SK-N-SH (cell line): Measurements from ENCODE around the gene SLC38A3. TPM values are rescaled to one million over a fixed set of nuclear protein-coding genes. Genes with fewer than 3 reads are reported as not detected.

Experiments
- CTCF ChIA-PET: fragments of 300-600, 350-600 bp; formaldehyde crosslinking; extraction: SDS; loops from one replicate; lab custom pipeline; 2021; lab: Yijun Ruan, JAX
- POLR2A ChIA-PET: fragments of 350-600 bp; sonication (Branson Sonifier 250); formaldehyde crosslinking; extraction: SDS; loops from one replicate; lab custom pipeline; 2020; ENCODE audit warnings: antibody characterized with exemption, inconsistent platforms; lab: Yijun Ruan, JAX
- DNase-seq: peaks from one replicate; pipeline ENCODE4 v3.0.0; 2012
- H2AFZ ChIP-seq: fragments of 200-600 bp; sonication (generic); 2 replicates; pipeline ENCODE4 v1.8.1; 2016; ENCODE audit warnings: antibody characterized with exemption, mild to moderate bottlenecking, low read depth
- H3F3A ChIP-seq: fragments of 200-600 bp; sonication (generic); replicated peaks from 2 replicates; pipeline ENCODE3; 2016; ENCODE audit warnings: antibody characterized with exemption, mild to moderate bottlenecking; ENCODE audit not compliant: insufficient read depth
- H3K27ac ChIP-seq, 2 experiments: fragments of 200-500 bp in 1 of 2; fragments of 200-600 bp in 1 of 2; sonication (Bioruptor generic) in 1 of 2; sonication (generic), shearing (Covaris generic) in 1 of 2; 2 replicates each; pipeline versions ENCODE4 v1.5.1 to v1.6.1; 2014 to 2016; ENCODE audit warnings: low read depth in 2 of 2, inconsistent platforms in 1 of 2, low read length in 1 of 2, mild to moderate bottlenecking in 1 of 2, mixed read lengths in 1 of 2
- H3K27me3 ChIP-seq: fragments of 200-600 bp; sonication (generic), shearing (Covaris generic); 2 replicates; pipeline ENCODE4 v1.6.1; 2016; ENCODE audit warnings: mixed run types; ENCODE audit not compliant: insufficient read depth
- H3K36me3 ChIP-seq, 2 experiments: fragments of 200-500 bp in 1 of 2; fragments of 200-600 bp in 1 of 2; sonication (Bioruptor generic) in 1 of 2; sonication (generic) in 1 of 2; replicated peaks in 1 of 2; 2 replicates each; pipeline versions ENCODE3 to v1.5.1; 2014 to 2016; ENCODE audit warnings: low read length in 1 of 2, mild to moderate bottlenecking in 1 of 2; ENCODE audit not compliant: insufficient read depth in 2 of 2, control insufficient read depth in 1 of 2
- H3K4me1 ChIP-seq, 2 experiments: fragments of 200-500 bp in 1 of 2; fragments of 200-600 bp in 1 of 2; sonication (Bioruptor generic) in 1 of 2; sonication (generic), shearing (Covaris generic) in 1 of 2; 2 replicates each; pipeline versions ENCODE4 v1.5.1 to v1.6.1; 2014 to 2016; ENCODE audit warnings: low read depth in 1 of 2, low read length in 1 of 2, mixed run types in 1 of 2; ENCODE audit not compliant: insufficient read depth in 2 of 2, control insufficient read depth in 1 of 2
- H3K4me2 ChIP-seq: fragments of 200-600 bp; sonication (generic), shearing (Covaris generic); 2 replicates; pipeline ENCODE4 v1.6.1; 2017; ENCODE audit warnings: mixed run types
- H3K4me3 ChIP-seq, 2 experiments: fragments of 200-500 bp in 1 of 2; fragments of 200-600 bp in 1 of 2; sonication (Bioruptor generic) in 1 of 2; sonication (generic), shearing (Covaris generic) in 1 of 2; 2 replicates each; pipeline versions ENCODE4 v1.5.1 to v1.8.1; 2014 to 2016; ENCODE audit warnings: low read depth in 2 of 2, inconsistent platforms in 1 of 2, low read length in 1 of 2, mild to moderate bottlenecking in 1 of 2, mixed read lengths in 1 of 2, moderate library complexity in 1 of 2
- H3K79me2 ChIP-seq: fragments of 200-600 bp; sonication (generic); 2 replicates; pipeline ENCODE4 v1.8.1; 2017; ENCODE audit warnings: mild to moderate bottlenecking; ENCODE audit not compliant: insufficient read depth
- H3K9ac ChIP-seq: fragments of 200-600 bp; sonication (generic); 2 replicates; pipeline ENCODE4 v1.6.1; 2017; ENCODE audit warnings: mixed run types
- H3K9me2 ChIP-seq: fragments of 200-600 bp; sonication (generic); 2 replicates; pipeline ENCODE4 v1.6.1; 2017; ENCODE audit warnings: mixed run types
- H3K9me3 ChIP-seq: fragments of 200-600 bp; sonication (generic); 2 replicates; pipeline ENCODE4 v1.6.1; 2017; ENCODE audit warnings: mixed run types, mild to moderate bottlenecking, moderate library complexity
- H4K20me1 ChIP-seq: fragments of 200-600 bp; sonication (generic); 2 replicates; pipeline ENCODE4 v1.6.1; 2017; ENCODE audit warnings: mild to moderate bottlenecking, mixed run types; ENCODE audit not compliant: insufficient read depth
- EP300 ChIP-seq, 2 experiments: IDR thresholded peaks; 2 replicates each; pipeline versions ENCODE4 v1.4.0 to v1.6.1; 2012; ENCODE audit warnings: borderline replicate concordance in 1 of 2, low read depth in 1 of 2, low read length in 1 of 2
- FOXM1 ChIP-seq: IDR thresholded peaks from 2 replicates; pipeline ENCODE4 v1.4.0; 2012; ENCODE audit warnings: low read depth, mild to moderate bottlenecking
- JUND ChIP-seq: IDR thresholded peaks from 2 replicates; pipeline ENCODE4 v1.4.0; 2012
- MAX ChIP-seq: IDR thresholded peaks from 2 replicates; pipeline ENCODE4 v1.4.0; 2012; ENCODE audit warnings: low read depth
- MEF2A ChIP-seq: IDR thresholded peaks from 2 replicates; pipeline ENCODE4 v1.4.0; 2012; ENCODE audit warnings: low read depth, borderline replicate concordance
- NFIC ChIP-seq: IDR thresholded peaks from 2 replicates; pipeline ENCODE4 v1.4.0; 2012; ENCODE audit warnings: borderline replicate concordance
- POLR2AphosphoS5 ChIP-seq: IDR thresholded peaks from 2 replicates; pipeline ENCODE4 v1.6.1; 2012; ENCODE audit warnings: low read depth, low read length
- RAD21 ChIP-seq: IDR thresholded peaks from 2 replicates; pipeline ENCODE4 v1.6.1; 2012; ENCODE audit warnings: mild to moderate bottlenecking, low read length
- REST ChIP-seq: IDR thresholded peaks from 2 replicates; pipeline ENCODE4 v1.6.1; 2012; ENCODE audit warnings: mild to moderate bottlenecking, low read depth, low read length, moderate library complexity
- SIN3A ChIP-seq: IDR thresholded peaks from 2 replicates; pipeline ENCODE4 v1.6.1; 2012; ENCODE audit warnings: low read depth, mild to moderate bottlenecking, low read length, moderate library complexity, borderline replicate concordance
- SMC3 ChIP-seq: IDR thresholded peaks from 2 replicates; pipeline ENCODE4 v1.6.1; 2012; ENCODE audit warnings: low read depth, low read length, improper control_type of control experiment
- TAF1 ChIP-seq: IDR thresholded peaks from 2 replicates; pipeline ENCODE4 v1.6.1; 2012; ENCODE audit warnings: low read depth, mild to moderate bottlenecking, low read length, moderate library complexity, borderline replicate concordance
- TCF12 ChIP-seq: IDR thresholded peaks from 2 replicates; pipeline ENCODE4 v1.4.0; 2012
- TEAD4 ChIP-seq: IDR thresholded peaks from 2 replicates; pipeline ENCODE4 v1.4.0; 2012; ENCODE audit warnings: mild to moderate bottlenecking, borderline replicate concordance; ENCODE audit not compliant: insufficient read depth
- ZBTB33 ChIP-seq: IDR thresholded peaks from 2 replicates; pipeline ENCODE4 v1.4.0; 2012; ENCODE audit warnings: low read depth, borderline replicate concordance
- WGBS: methylation state at CpG from one replicate; pipeline ENCODE4 v1.1.6; 2017; ENCODE audit warnings: low lambda C conversion rate; 5-methylcytosine and 5-hydroxymethylcytosine counted together
- polyA plus RNA-seq, 3 experiments: library from polyadenylated mRNA; depleted of rRNA; stranded (reverse); fragments of >200 nt; gene quantifications; 2 replicates each; pipeline ENCODE4 v1.2.3, GENCODE V29; 2012

SLC38A3 gene
- polyA plus RNA-seq, 1 of the 3 experiments (the other 2 are of a cell fraction) = 0.84 TPM

- no peak overlapping the region for H3K4me3 ChIP-seq
- POLR2A ChIA-PET = no interaction called here
- no peaks in the 10 kb centered on the region for H3K9me3 ChIP-seq
- H3K79me2 ChIP-seq = no peaks in the 10 kb centered on the region
- H3K36me3 ChIP-seq = peaks cover 0 to 4% of the 10 kb centered on the region in 2 experiments
- H3F3A ChIP-seq = no peaks in the 10 kb centered on the region
- 100% methylated on average over 1 of the region's 10 CpGs for WGBS
- H2AFZ ChIP-seq = no peak overlapping the region
- TF ChIP-seq POLR2AphosphoS5 (no peak), TCF12 (no peak), ZBTB33 (no peak), NFIC (no peak), REST (no peak), RAD21 (no peak), SMC3 (no peak), SIN3A (no peak), FOXM1 (no peak), JUND (no peak), MEF2A (no peak)
- TF ChIP-seq, all 33 proteins: peak for 0
- H3K4me1 ChIP-seq = peaks cover 0 to 13% of the 10 kb centered on the region in 2 experiments; a peak in 1 of 4 replicates
- no peak overlapping the region for H3K9ac ChIP-seq
- H3K4me2 ChIP-seq = no peak overlapping the region
- DNase-seq = no peak
- CTCF ChIA-PET = interaction anchor here (0.7 to 23.1 kb wide), 4 partner anchors 9 to 86 kb away, joined by 4 to 1375 read pairs (median 351); partner anchors contain the start of genes GNAI2 and SLC38A3
- H4K20me1 ChIP-seq = no peaks in the 10 kb centered on the region
- H3K27me3 ChIP-seq = no peaks in the 10 kb centered on the region
- no peak overlapping the region for H3K27ac ChIP-seq
- no peaks in the 10 kb centered on the region for H3K9me2 ChIP-seq
Measured at GRCh38 chr3:50186096-50186495, 19.0 kb upstream of the SLC38A3 start.

- H3F3A ChIP-seq = no peaks in the 10 kb centered on the region
- H3K9me3 ChIP-seq = no peaks in the 10 kb centered on the region
- no peak for TF ChIP-seq TAF1
- TF ChIP-seq TEAD4 = no peak
- no peak for TF ChIP-seq MAX
- TF ChIP-seq EP300 (IDR thresholded peaks at IDR 0.05; ENCODE audit: borderline replicate concordance in 1 of 2, low read depth in 1 of 2, low read length in 1 of 2) = no peak
- TF ChIP-seq NFIC = no peak
- H3K27ac ChIP-seq = no peak overlapping the region
- H3K4me2 ChIP-seq = no peak overlapping the region
- ChIA-PET POLR2A (interaction anchor here (4.0 kb wide), 1 partner anchor 66 kb away, joined by 21 read pairs; no protein-coding TSS in a partner anchor), CTCF (interaction anchor here (2.2 to 23.1 kb wide), 6 partner anchors 7 to 87 kb away, joined by 8 to 1375 read pairs (median 112); partner anchors contain the start of genes GNAI2, LSMEM2, SEMA3B and SLC38A3)
- DNase-seq = no peak
- peaks cover 1% of the 10 kb centered on the region for H3K27me3 ChIP-seq
- no peaks in the 10 kb centered on the region for H3K9me2 ChIP-seq
- 96% methylated on average over 16 of the region's 19 CpGs for WGBS
- no peaks in the 10 kb centered on the region for H4K20me1 ChIP-seq
- H3K4me3 ChIP-seq = no peak overlapping the region
- peaks cover 0 to 3% of the 10 kb centered on the region in 2 experiments for H3K36me3 ChIP-seq
- no peaks in the 10 kb centered on the region for H3K79me2 ChIP-seq
- no peak overlapping the region for H3K9ac ChIP-seq
- H2AFZ ChIP-seq = no peak overlapping the region
- peaks cover 0 to 2% of the 10 kb centered on the region in 2 experiments; a peak in 1 of 4 replicates for H3K4me1 ChIP-seq
Measured at GRCh38 chr3:50187750-50188149, 17.3 kb upstream of the SLC38A3 start.
